H9 (cell line): ENCODE results near the gene TOM1L2. TPM values are rescaled to one million over a fixed set of nuclear protein-coding genes. Genes with fewer than 3 reads are reported as not detected.
A peak's percentile ranks its signal among the peaks of the same experiment; 100 is the strongest.

Experiments used
- DNase-seq: peaks from one replicate; pipeline ENCODE4 v3.0.0-alpha.2; 2017
- H2AFZ ChIP-seq: one replicate; pipeline ENCODE4 v1.6.1; 2013; ENCODE audit warnings: mild to moderate bottlenecking, low read length, control low read depth, moderate library complexity
- H2AK5ac ChIP-seq: 2 replicates; pipeline ENCODE4 v1.6.1; 2013; ENCODE audit warnings: low read length, control low read depth, mixed read lengths; ENCODE audit not compliant: insufficient read length
- H2BK120ac ChIP-seq: one replicate; pipeline ENCODE4 v1.6.1; 2013; ENCODE audit warnings: low read depth, mild to moderate bottlenecking, low read length, control low read depth, inconsistent platforms; ENCODE audit not compliant: poor library complexity, severe bottlenecking
- H2BK12ac ChIP-seq: 2 replicates; pipeline ENCODE4 v1.6.1; 2013; ENCODE audit warnings: low read length, control low read depth, mixed read lengths, low read depth; ENCODE audit not compliant: insufficient read length
- H2BK15ac ChIP-seq: 2 replicates; pipeline ENCODE4 v1.6.1; 2013; ENCODE audit warnings: low read depth, low read length, control low read depth
- H2BK20ac ChIP-seq: one replicate; pipeline ENCODE4 v1.6.1; 2013; ENCODE audit warnings: low read depth, mild to moderate bottlenecking, low read length, control low read depth, inconsistent platforms; ENCODE audit not compliant: poor library complexity, severe bottlenecking
- H2BK5ac ChIP-seq: 2 replicates; pipeline ENCODE4 v1.6.1; 2013; ENCODE audit warnings: low read length, control low read depth, mixed read lengths; ENCODE audit not compliant: insufficient read length
- H3K14ac ChIP-seq: 2 replicates; pipeline ENCODE4 v1.6.1; 2013; ENCODE audit warnings: low read length, control low read depth; ENCODE audit not compliant: insufficient read depth
- H3K18ac ChIP-seq: 2 replicates; pipeline ENCODE4 v1.6.1; 2013; ENCODE audit warnings: low read depth, mild to moderate bottlenecking, mixed read lengths, low read length, control low read depth; ENCODE audit not compliant: insufficient read length
- H3K23ac ChIP-seq: 2 replicates; pipeline ENCODE4 v1.6.1; 2013; ENCODE audit warnings: low read length, control low read depth, mixed read lengths, low read depth; ENCODE audit not compliant: insufficient read length
- H3K23me2 ChIP-seq: 2 replicates; pipeline ENCODE4 v1.6.1; 2013; ENCODE audit warnings: low read depth, mild to moderate bottlenecking, mixed read lengths, low read length, control low read depth; ENCODE audit not compliant: insufficient read length, poor library complexity, severe bottlenecking
- H3K27ac ChIP-seq: 2 replicates; pipeline ENCODE4 v1.5.1; 2013; ENCODE audit warnings: low read length, control low read depth, mixed read lengths, low read depth; ENCODE audit not compliant: insufficient read length
- H3K27me3 ChIP-seq: 2 replicates; pipeline ENCODE4 v1.6.1; 2013; ENCODE audit warnings: low read length, control low read depth, inconsistent platforms; ENCODE audit not compliant: insufficient read depth
- H3K4ac ChIP-seq: 2 replicates; pipeline ENCODE4 v1.6.1; 2013; ENCODE audit warnings: low read depth, mild to moderate bottlenecking, control low read depth, inconsistent platforms, low read length, moderate library complexity
- H3K4me1 ChIP-seq: 2 replicates; pipeline ENCODE4 v1.6.1; 2013; ENCODE audit warnings: low read length, control low read depth, inconsistent platforms; ENCODE audit not compliant: insufficient read depth
- H3K4me2 ChIP-seq: 2 replicates; pipeline ENCODE4 v1.6.1; 2013; ENCODE audit warnings: low read length, control low read depth, mixed read lengths; ENCODE audit not compliant: insufficient read length, insufficient read depth
- H3K56ac ChIP-seq: 2 replicates; pipeline ENCODE4 v1.6.1; 2013; ENCODE audit warnings: low read depth, mild to moderate bottlenecking, mixed read lengths, low read length, control low read depth; ENCODE audit not compliant: insufficient read length
- H3K79me1 ChIP-seq: 2 replicates; pipeline ENCODE4 v1.6.1; 2013; ENCODE audit warnings: low read depth, mild to moderate bottlenecking, moderate library complexity, low read length, control low read depth, inconsistent platforms; ENCODE audit not compliant: insufficient read depth, poor library complexity, severe bottlenecking
- H3K79me2 ChIP-seq: 2 replicates; pipeline ENCODE4 v1.6.1; 2013; ENCODE audit warnings: low read length, control low read depth, inconsistent platforms; ENCODE audit not compliant: insufficient read depth
- H3K9ac ChIP-seq: 2 replicates; pipeline ENCODE4 v1.6.1; 2013; ENCODE audit warnings: low read length, control low read depth, mixed read lengths; ENCODE audit not compliant: insufficient read length; ENCODE audit errors: extremely low read depth
- H3K9me3 ChIP-seq: one replicate; pipeline ENCODE4 v1.6.1; 2013; ENCODE audit warnings: low read depth, low read length, inconsistent platforms; ENCODE audit not compliant: control insufficient read depth
- H3T11ph ChIP-seq: one replicate; pipeline ENCODE4 v1.6.1; 2013; ENCODE audit warnings: mild to moderate bottlenecking, low read length, control low read depth, inconsistent platforms
- H4K20me1 ChIP-seq: one replicate; pipeline ENCODE4 v1.6.1; 2013; ENCODE audit not compliant: control insufficient read depth, insufficient read length, insufficient read depth
- H4K5ac ChIP-seq: 2 replicates; pipeline ENCODE4 v1.6.1; 2013; ENCODE audit warnings: low read depth, mild to moderate bottlenecking, mixed read lengths, low read length, control low read depth; ENCODE audit not compliant: insufficient read length
- H4K8ac ChIP-seq: replicated peaks from 2 replicates; pipeline ENCODE4 v1.6.1; 2013; ENCODE audit warnings: low read length, control low read depth, mixed read lengths, low read depth; ENCODE audit not compliant: insufficient read length
- H4K91ac ChIP-seq: 2 replicates; pipeline ENCODE4 v1.6.1; 2013; ENCODE audit warnings: low read depth, mild to moderate bottlenecking, moderate library complexity, mixed read lengths, low read length, control low read depth; ENCODE audit not compliant: insufficient read length
- H3K27ac Mint-ChIP-seq, 3 experiments: 2 replicates in 2 of 3; 3 replicates in 1 of 3; pipeline ENCODE4 v1.8.0; 2020 to 2021; ENCODE audit warnings: mixed read lengths in 3 of 3, mild to moderate bottlenecking in 1 of 3, moderate library complexity in 1 of 3
- H3K27me3 Mint-ChIP-seq: 2 replicates; pipeline ENCODE4 v1.8.0; 2021; ENCODE audit warnings: low read depth, mild to moderate bottlenecking, moderate library complexity, mixed read lengths
- H3K36me3 Mint-ChIP-seq, 3 experiments: 2 replicates in 2 of 3; 3 replicates in 1 of 3; pipeline ENCODE4 v1.8.0; 2020 to 2021; ENCODE audit warnings: low read depth in 3 of 3, mixed read lengths in 3 of 3; ENCODE audit not compliant: insufficient read depth in 1 of 3
- H3K4me1 Mint-ChIP-seq, 2 experiments: 2 replicates each; pipeline ENCODE4 v1.8.0; 2020; ENCODE audit warnings: mixed read lengths in 2 of 2
- H3K4me3 Mint-ChIP-seq, 2 experiments: 2 replicates in 1 of 2; 3 replicates in 1 of 2; pipeline ENCODE4 v1.8.0; 2020 to 2021; ENCODE audit warnings: mild to moderate bottlenecking in 2 of 2, mixed read lengths in 2 of 2, moderate library complexity in 1 of 2
- H3K9me3 Mint-ChIP-seq, 2 experiments: 2 replicates in 1 of 2; 3 replicates in 1 of 2; pipeline ENCODE4 v1.8.0; 2020; ENCODE audit warnings: mild to moderate bottlenecking in 2 of 2, mixed read lengths in 2 of 2, moderate library complexity in 1 of 2
- WGBS: extraction: QIAGEN DNeasy Blood & Tissue Kit; methylation state at CpG from one replicate; pipeline ENCODE4 v1.1.7; 2013; ENCODE audit warnings: missing lambda C conversion rate, low lambda C conversion rate, mixed read lengths; ENCODE audit not compliant: insufficient read length; ENCODE audit errors: extremely low coverage; 5-methylcytosine and 5-hydroxymethylcytosine counted together
- total RNA-seq: library from RNA; stranded (reverse); gene quantifications from 2 replicates; pipeline ENCODE4 v1.2.1, GENCODE V29; 2021
- TF ChIP-seq, protein P1 (sequence below): fragments of 200-600 bp; sonication (generic); conservative IDR thresholded peaks from 3 replicates; pipeline ENCODE4 v1.8.0; 2021; ENCODE audit warnings: antibody characterized with exemption, mild to moderate bottlenecking

TOM1L2 gene
- total RNA-seq, 1 experiment from 2014 or later, result 4.6 TPM

- WGBS, result 100% methylated on average over 1 of the region's 14 CpGs
These were observed 6.6 kb upstream of the TOM1L2 start for GRCh38 chr17:17978481-17979424.

More at GRCh38 chr17:17978481-17979424, 6.6 kb upstream of the TOM1L2 start:
- Histone ChIP-seq H2BK20ac (no peak overlapping the region), H3K4me1 (no peaks in the 10 kb centered on the region), H3K79me2 (no peaks in the 10 kb centered on the region), H4K5ac (no peak overlapping the region), H3K18ac (no peak overlapping the region), H2AK5ac (no peak overlapping the region), H3K79me1 (no peaks in the 10 kb centered on the region), H3K4me2 (no peak overlapping the region), H4K20me1 (no peaks in the 10 kb centered on the region), H3K27ac (no peak overlapping the region), H3K4ac (no peak overlapping the region), H4K91ac (no peak overlapping the region), H3K23ac (no peak overlapping the region), H3K27me3 (no peaks in the 10 kb centered on the region), H4K8ac (no peak overlapping the region), H3K56ac (no peak overlapping the region), H2BK120ac (no peak overlapping the region), H2BK12ac (no peak overlapping the region), H2BK15ac (no peak overlapping the region), H3K9ac (no peak overlapping the region), H3K23me2 (no peaks in the 10 kb centered on the region), H3T11ph (no peak overlapping the region), H2BK5ac (no peak overlapping the region), H2AFZ (no peak overlapping the region), H3K14ac (no peak overlapping the region), H3K9me3 (no peaks in the 10 kb centered on the region)
- TF ChIP-seq, protein P1, sequence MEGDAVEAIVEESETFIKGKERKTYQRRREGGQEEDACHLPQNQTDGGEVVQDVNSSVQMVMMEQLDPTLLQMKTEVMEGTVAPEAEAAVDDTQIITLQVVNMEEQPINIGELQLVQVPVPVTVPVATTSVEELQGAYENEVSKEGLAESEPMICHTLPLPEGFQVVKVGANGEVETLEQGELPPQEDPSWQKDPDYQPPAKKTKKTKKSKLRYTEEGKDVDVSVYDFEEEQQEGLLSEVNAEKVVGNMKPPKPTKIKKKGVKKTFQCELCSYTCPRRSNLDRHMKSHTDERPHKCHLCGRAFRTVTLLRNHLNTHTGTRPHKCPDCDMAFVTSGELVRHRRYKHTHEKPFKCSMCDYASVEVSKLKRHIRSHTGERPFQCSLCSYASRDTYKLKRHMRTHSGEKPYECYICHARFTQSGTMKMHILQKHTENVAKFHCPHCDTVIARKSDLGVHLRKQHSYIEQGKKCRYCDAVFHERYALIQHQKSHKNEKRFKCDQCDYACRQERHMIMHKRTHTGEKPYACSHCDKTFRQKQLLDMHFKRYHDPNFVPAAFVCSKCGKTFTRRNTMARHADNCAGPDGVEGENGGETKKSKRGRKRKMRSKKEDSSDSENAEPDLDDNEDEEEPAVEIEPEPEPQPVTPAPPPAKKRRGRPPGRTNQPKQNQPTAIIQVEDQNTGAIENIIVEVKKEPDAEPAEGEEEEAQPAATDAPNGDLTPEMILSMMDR, result no peak
- Mint-ChIP-seq H3K27ac (peak overlapping the region in 1 of 3 experiments; percentile 80; a peak in 1 of 7 replicates), H3K4me3 (no peak overlapping the region), H3K9me3 (no peaks in the 10 kb centered on the region; a peak in 1 of 5 replicates), H3K27me3 (no peaks in the 10 kb centered on the region; the same call in 1 of the 2 replicates), H3K36me3 (no peaks in the 10 kb centered on the region), H3K4me1 (no peaks in the 10 kb centered on the region)
- no peak for DNase-seq
